HUES6 (cell line): ENCODE measurements around the gene FMNL2.

Experiments used
- H3K27ac ChIP-seq: 2 replicates; pipeline ENCODE4 v1.7.0; 2013; ENCODE audit warnings: low read depth, mild to moderate bottlenecking, low read length, inconsistent platforms
- H3K27me3 ChIP-seq: 2 replicates; pipeline ENCODE4 v1.6.1; 2013; ENCODE audit warnings: low read length; ENCODE audit not compliant: control insufficient read depth, insufficient read depth
- H3K36me3 ChIP-seq: 2 replicates; pipeline ENCODE4 v1.6.1; 2013; ENCODE audit warnings: low read length; ENCODE audit not compliant: control insufficient read depth, insufficient read depth
- H3K4me1 ChIP-seq: 2 replicates; pipeline ENCODE4 v1.6.1; 2013; ENCODE audit warnings: low read length; ENCODE audit not compliant: control insufficient read depth, insufficient read depth
- H3K4me3 ChIP-seq: 2 replicates; pipeline ENCODE4 v1.5.1; 2013; ENCODE audit warnings: low read depth, low read length
- H3K9ac ChIP-seq: one replicate; pipeline ENCODE4 v1.6.1; 2013; ENCODE audit warnings: mild to moderate bottlenecking, low read length
- H3K9me3 ChIP-seq: 2 replicates; pipeline ENCODE4 v1.6.1; 2013; ENCODE audit warnings: low read depth, low read length; ENCODE audit not compliant: control insufficient read depth, insufficient read depth

The FMNL2 gene

GRCh38 chr2:152339556-152340286, 4.7 kb downstream of the FMNL2 start:
- Histone ChIP-seq H3K27ac (no peak overlapping the region), H3K27me3 (no peaks in the 10 kb centered on the region), H3K36me3 (peaks cover 11% of the 10 kb centered on the region; the same call in 1 of the 2 replicates), H3K4me3 (no peak overlapping the region), H3K9ac (no peak overlapping the region), H3K4me1 (peaks cover 27% of the 10 kb centered on the region), H3K9me3 (no peaks in the 10 kb centered on the region)

DNA sequence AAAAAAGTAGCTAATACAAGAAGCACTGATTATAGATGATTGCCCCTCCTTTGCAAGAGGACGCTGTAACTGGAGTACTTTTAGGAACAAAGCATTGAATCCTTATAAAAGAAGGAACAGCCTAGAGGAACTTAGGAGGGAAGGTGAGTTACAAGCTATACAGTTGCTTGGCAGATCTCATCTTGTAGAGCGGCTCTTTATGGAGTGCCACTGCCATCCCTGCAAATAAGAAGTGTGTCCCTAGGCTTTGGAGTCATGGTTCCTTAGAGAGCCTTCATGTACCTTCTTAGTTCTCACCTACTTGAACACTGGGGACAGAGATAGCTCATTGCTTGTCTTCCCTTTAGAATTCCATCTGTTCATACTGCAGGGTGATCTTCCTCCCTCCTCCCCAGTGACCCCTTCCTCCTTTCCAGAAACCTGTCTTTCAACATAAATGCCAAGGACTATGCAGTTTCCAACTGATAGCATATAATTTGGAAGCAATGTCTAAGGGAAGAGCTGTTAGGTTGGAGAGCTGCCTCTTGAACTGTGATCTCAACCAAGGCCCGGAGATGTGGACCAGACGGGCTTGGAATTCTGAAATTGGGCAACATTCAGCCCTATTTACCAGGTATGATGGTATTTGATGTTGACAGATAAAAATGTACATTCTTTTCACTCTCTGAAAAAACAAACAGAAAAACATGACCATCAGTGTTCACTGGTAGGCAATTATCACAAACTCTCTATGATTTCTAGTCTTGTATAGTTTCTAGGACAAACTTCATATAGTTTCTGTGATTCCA, 7.5 kb downstream of the FMNL2 start:
- H3K4me3 ChIP-seq, result no peak overlapping the region
- H3K27ac ChIP-seq, result no peak overlapping the region
- H3K4me1 ChIP-seq, result peaks cover 21% of the 10 kb centered on the region
- H3K9ac ChIP-seq, result no peak overlapping the region
- H3K36me3 ChIP-seq, result peaks cover 11% of the 10 kb centered on the region; the same call in 1 of the 2 replicates
- H3K27me3 ChIP-seq, result no peaks in the 10 kb centered on the region
- no peaks in the 10 kb centered on the region for H3K9me3 ChIP-seq

DNA sequence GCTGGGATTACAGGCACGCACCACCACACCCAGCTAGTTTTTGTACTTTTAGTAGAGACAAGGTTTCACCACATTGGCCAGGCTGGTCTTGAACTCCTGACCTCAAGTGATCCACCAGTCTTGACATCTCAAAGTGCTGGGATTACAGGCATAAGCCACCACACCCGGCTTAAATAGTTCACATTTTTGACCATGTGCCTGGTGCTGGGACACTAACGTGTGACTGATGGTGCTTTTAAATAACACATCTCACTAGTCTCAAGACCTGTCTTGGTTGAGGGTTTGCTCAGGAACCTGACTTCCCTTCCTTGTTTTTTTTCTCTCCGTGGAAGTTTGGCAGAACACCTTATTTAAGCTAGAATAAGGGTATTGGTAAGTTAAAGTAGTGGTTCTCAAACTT, 8.5 kb downstream of the FMNL2 start:
- Histone ChIP-seq H3K9me3 (no peaks in the 10 kb centered on the region), H3K9ac (no peak overlapping the region), H3K36me3 (peaks cover 11% of the 10 kb centered on the region; the same call in 1 of the 2 replicates), H3K4me1 (peaks cover 11% of the 10 kb centered on the region), H3K27ac (no peak overlapping the region), H3K4me3 (no peak overlapping the region), H3K27me3 (no peaks in the 10 kb centered on the region)

DNA sequence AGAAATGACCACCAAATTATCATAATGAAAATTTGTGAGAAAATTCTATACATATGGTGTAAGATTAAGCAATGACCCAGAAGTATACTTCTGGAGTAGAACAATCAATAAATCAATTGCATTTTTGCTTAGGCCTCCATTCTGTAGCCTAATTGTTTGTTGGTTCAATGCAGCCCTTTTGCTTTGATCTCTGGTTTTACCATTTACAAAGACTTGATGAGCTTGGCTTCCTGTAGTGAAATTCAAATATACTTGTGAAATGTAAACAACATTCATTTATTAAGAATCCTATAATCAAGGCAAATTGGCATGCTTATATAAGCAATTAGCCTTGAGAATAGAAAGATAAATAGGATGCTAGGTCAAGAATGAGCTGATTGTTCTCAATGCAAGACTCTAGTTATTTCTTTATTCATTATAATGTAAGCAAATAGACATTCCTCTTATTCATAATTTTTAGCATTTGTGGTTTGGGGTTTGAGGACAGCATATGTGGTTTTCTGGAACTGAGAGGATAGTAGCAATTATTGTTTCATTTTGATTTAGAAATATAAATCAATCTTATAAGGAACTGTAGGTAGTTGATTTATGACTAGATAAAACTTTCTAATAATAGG, 9.7 kb downstream of the FMNL2 start:
- Histone ChIP-seq H3K27ac (no peak overlapping the region), H3K4me3 (no peak overlapping the region), H3K9me3 (no peaks in the 10 kb centered on the region), H3K4me1 (peaks cover 10% of the 10 kb centered on the region), H3K27me3 (no peaks in the 10 kb centered on the region), H3K9ac (no peak overlapping the region), H3K36me3 (peaks cover 11% of the 10 kb centered on the region; the same call in 1 of the 2 replicates)

- H3K27me3 ChIP-seq, result no peaks in the 10 kb centered on the region
- no peak overlapping the region for H3K9ac ChIP-seq
- no peaks in the 10 kb centered on the region for H3K9me3 ChIP-seq
- H3K4me1 ChIP-seq, result peaks cover 10% of the 10 kb centered on the region
- peaks cover 11% of the 10 kb centered on the region; the same call in 1 of the 2 replicates for H3K36me3 ChIP-seq
- no peak overlapping the region for H3K4me3 ChIP-seq
- no peak overlapping the region for H3K27ac ChIP-seq
These were observed 12.1 kb downstream of the FMNL2 start for GRCh38 chr2:152347076-152347475.

DNA sequence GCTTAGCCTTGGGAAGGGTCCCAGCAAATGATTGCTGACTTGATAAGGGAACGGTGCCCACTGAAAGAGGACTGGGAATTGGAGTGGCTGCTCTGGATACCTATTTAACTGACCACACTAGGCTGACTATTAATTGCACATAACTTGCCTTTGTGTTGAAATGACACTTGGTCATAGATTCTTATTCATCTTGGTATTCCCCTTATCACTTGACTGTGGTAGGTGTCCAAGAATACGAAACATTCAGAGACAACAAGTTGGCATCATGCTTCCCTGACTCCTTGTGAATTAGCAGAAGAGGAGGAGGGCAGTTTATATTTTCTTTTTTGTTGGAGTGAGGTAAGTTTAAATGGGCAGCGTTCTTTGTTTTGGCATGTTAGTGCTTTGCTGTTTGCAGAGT, 13.4 kb downstream of the FMNL2 start:
- H3K9ac ChIP-seq, result no peak overlapping the region
- no peak overlapping the region for H3K4me3 ChIP-seq
- H3K27ac ChIP-seq, result no peak overlapping the region
- H3K36me3 ChIP-seq, result peaks cover 7% of the 10 kb centered on the region; the same call in 1 of the 2 replicates
- H3K9me3 ChIP-seq, result no peaks in the 10 kb centered on the region
- H3K4me1 ChIP-seq, result peaks cover 10% of the 10 kb centered on the region
- no peaks in the 10 kb centered on the region for H3K27me3 ChIP-seq

DNA sequence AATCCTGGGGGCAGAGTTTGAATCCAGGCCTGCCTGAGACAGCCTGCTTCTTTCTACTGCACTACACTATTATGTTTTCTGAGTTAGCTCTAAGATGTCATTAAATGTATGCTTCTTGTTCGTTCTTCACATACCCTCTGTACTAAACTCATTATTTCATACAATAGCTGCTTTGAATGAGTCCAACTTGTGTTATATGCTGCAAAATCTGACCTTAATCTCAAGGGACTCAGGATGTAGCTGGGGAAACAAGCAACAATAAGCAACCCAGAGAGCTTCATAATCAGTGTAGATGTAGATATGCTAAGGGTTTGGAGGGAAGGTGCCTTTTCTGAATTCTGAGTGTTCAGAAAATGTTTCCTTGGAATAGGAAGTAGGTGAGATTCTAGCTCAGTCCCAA, 14.4 kb downstream of the FMNL2 start:
- Histone ChIP-seq H3K27me3 (no peaks in the 10 kb centered on the region), H3K36me3 (no peaks in the 10 kb centered on the region), H3K9me3 (no peaks in the 10 kb centered on the region), H3K4me3 (no peak overlapping the region), H3K9ac (no peak overlapping the region), H3K4me1 (peaks cover 6% of the 10 kb centered on the region), H3K27ac (no peak overlapping the region)

- H3K9ac ChIP-seq, result no peak overlapping the region
- no peak overlapping the region for H3K4me3 ChIP-seq
These were observed 15.2 kb downstream of the FMNL2 start for GRCh38 chr2:152350155-152350679.

GRCh38 chr2:152352616-152353015, 17.6 kb downstream of the FMNL2 start:
- no peaks in the 10 kb centered on the region for H3K27me3 ChIP-seq
- H3K27ac ChIP-seq, result no peak overlapping the region
- H3K4me3 ChIP-seq, result no peak overlapping the region
- H3K4me1 ChIP-seq, result no peaks in the 10 kb centered on the region
- H3K36me3 ChIP-seq, result no peaks in the 10 kb centered on the region
- no peak overlapping the region for H3K9ac ChIP-seq
- no peaks in the 10 kb centered on the region for H3K9me3 ChIP-seq

More at GRCh38 chr2:152350155-152350679, 15.2 kb downstream of the FMNL2 start:
- no peaks in the 10 kb centered on the region for H3K9me3 ChIP-seq
- H3K27me3 ChIP-seq, result no peaks in the 10 kb centered on the region
- 0 out of 2 replicates have a peak, but pooled peaks cover 2% of the 10 kb centered on the region for H3K4me1 ChIP-seq
- H3K27ac ChIP-seq, result no peak overlapping the region
- H3K36me3 ChIP-seq, result no peaks in the 10 kb centered on the region

GRCh38 chr2:152353364-152353763, 18.4 kb downstream of the FMNL2 start:
- Histone ChIP-seq H3K27ac (no peak overlapping the region), H3K4me1 (no peaks in the 10 kb centered on the region), H3K36me3 (no peaks in the 10 kb centered on the region), H3K4me3 (no peak overlapping the region), H3K27me3 (no peaks in the 10 kb centered on the region), H3K9ac (no peak overlapping the region), H3K9me3 (no peaks in the 10 kb centered on the region)
